GM15510 (cell line): Measurements from ENCODE around the gene KLHDC4.

Experiments
- POLR2A ChIP-seq: IDR thresholded peaks from 3 replicates; pipeline ENCODE4 v1.6.1; 2011; ENCODE audit warnings: borderline replicate concordance; ENCODE audit not compliant: insufficient read length; ENCODE audit errors: extremely low read depth

The KLHDC4 gene

GRCh38 chr16:87761060-87761459 is 4.7 kb downstream of the KLHDC4 start:
- no peak for TF ChIP-seq POLR2A

GRCh38 chr16:87757841-87758426 is 7.9 kb downstream of the KLHDC4 start:
- TF ChIP-seq POLR2A = no peak

GRCh38 chr16:87754535-87754934 is 11.3 kb downstream of the KLHDC4 start:
- no peak for TF ChIP-seq POLR2A

GRCh38 chr16:87747626-87748414 is 18.0 kb downstream of the KLHDC4 start:
- no peak for TF ChIP-seq POLR2A

- TF ChIP-seq POLR2A = no peak
These were observed 19.6 kb downstream of the KLHDC4 start for GRCh38 chr16:87746178-87746577.

- TF ChIP-seq POLR2A = no peak
These were observed 20.9 kb downstream of the KLHDC4 start for GRCh38 chr16:87744750-87745514.

- TF ChIP-seq POLR2A = no peak
These were observed 22.9 kb downstream of the KLHDC4 start for GRCh38 chr16:87742781-87743490.

GRCh38 chr16:87741700-87742415 is 23.9 kb downstream of the KLHDC4 start:
- TF ChIP-seq POLR2A = no peak

- no peak for TF ChIP-seq POLR2A
These were observed 24.8 kb downstream of the KLHDC4 start for GRCh38 chr16:87740909-87741424.

- no peak for TF ChIP-seq POLR2A
These were observed 25.3 kb downstream of the KLHDC4 start for GRCh38 chr16:87740441-87740840.

- TF ChIP-seq POLR2A = no peak
These were observed 26.0 kb downstream of the KLHDC4 start for GRCh38 chr16:87739801-87740200.

- no peak for TF ChIP-seq POLR2A
These were observed 29.8 kb downstream of the KLHDC4 start for GRCh38 chr16:87736008-87736382.

GRCh38 chr16:87735270-87736007 is 30.3 kb downstream of the KLHDC4 start:
- TF ChIP-seq POLR2A = no peak

- TF ChIP-seq POLR2A = no peak
These were observed 31.1 kb downstream of the KLHDC4 start for GRCh38 chr16:87734644-87735043.

- no peak for TF ChIP-seq POLR2A
These were observed 32.6 kb downstream of the KLHDC4 start for GRCh38 chr16:87733190-87733589.
